ENCODE data around the gene ARR3. TPM values are rescaled to one million over a fixed set of nuclear protein-coding genes. Genes with fewer than 3 reads are reported as not detected.

Gene ARR3
- total and polyA plus RNA-seq, 2 donors (not counting 3 experiments of a cell fraction or from before 2014, with no cell fraction given) = not detected

- no peaks in the 10 kb centered on the region for H3K36me3 ChIP-seq (ENCODE audit: control insufficient read depth in 2 of 2, extremely low read depth in 1 of 2, insufficient read depth in 2 of 2, low read length in 2 of 2)
- H3K27ac ChIP-seq (ENCODE audit: insufficient read depth, low read depth, low read length) = no peak within 1 kb of the TSS
- DNase-seq (ENCODE audit: low read depth, low spot score) (no peak), FAIRE-seq (no peak)
- BruUV-seq (replicated peaks) = no TSS peak
- H3K9me1 ChIP-seq (replicated peaks; ENCODE audit: control insufficient read depth, extremely low read depth, insufficient read depth, low read length) = no peaks in the 10 kb centered on the region
- POLR2A ChIA-PET = no interaction called here
- H2AFZ ChIP-seq (ENCODE audit: low read depth, low read length) = no peak within 1 kb of the TSS
- H3K9ac ChIP-seq (replicated peaks; ENCODE audit: extremely low read depth, insufficient read depth, low read length) = no peak within 1 kb of the TSS
- no peaks in the 10 kb centered on the region for H3K9me3 ChIP-seq (replicated peaks; ENCODE audit: control insufficient read depth, insufficient read depth, low read length)
- CTCF ChIA-PET = interaction anchor here (2.2 kb wide), 1 partner anchor 127 kb away, joined by 6 read pairs; the partner anchor contains the start of gene IGBP1
- H3K4me2 ChIP-seq (ENCODE audit: insufficient read depth, low read length) = no peak within 1 kb of the TSS
- H3K27me3 ChIP-seq (ENCODE audit: control insufficient read depth in 2 of 2, insufficient read depth in 2 of 2, low read length in 2 of 2) = no peaks in the 10 kb centered on the region
- intact Hi-C loops (cut with micrococcal nuclease) = no loop called here
- dilution Hi-C loops (cut with MboI; ENCODE audit: extremely low pct_ligation_motif_present, low sequenced_read_pairs) = no loop called here
- no peaks in the 10 kb centered on the region for H3K79me2 ChIP-seq (ENCODE audit: control insufficient read depth, insufficient read depth, low read length)
- H3K4me1 ChIP-seq (ENCODE audit: control insufficient read depth, extremely low read depth, insufficient read depth, low read length) = no peaks in the 10 kb centered on the region
- H3K4me3 ChIP-seq (replicated peaks in 1 of 3; ENCODE audit: insufficient read depth in 1 of 3, low read depth in 1 of 3, low read length in 3 of 3) = no peak within 1 kb of the TSS
- no peak for TF ChIP-seq GATA2 (IDR thresholded peaks at IDR 0.05; ENCODE audit: insufficient read depth, insufficient read length, low read depth, low read length)
- no peak for TF ChIP-seq CTCF (IDR thresholded peaks at IDR 0.05; ENCODE audit: extremely low read depth in 1 of 2, insufficient read depth in 1 of 2, low read depth in 1 of 2, low read length in 2 of 2)
- TF ChIP-seq FOS (IDR thresholded peaks at IDR 0.05; ENCODE audit: borderline replicate concordance, insufficient read depth, low read length) = no peak
- no peak for TF ChIP-seq MYC (IDR thresholded peaks at IDR 0.05; ENCODE audit: low read depth, low read length)
- TF ChIP-seq POLR2AphosphoS5 (IDR thresholded peaks at IDR 0.05; ENCODE audit: insufficient read depth, low read depth, low read length) = no peak
- TF ChIP-seq MAX (IDR thresholded peaks at IDR 0.05; ENCODE audit: insufficient read depth, insufficient read length) = no peak
- TF ChIP-seq JUN (IDR thresholded peaks at IDR 0.05; ENCODE audit: borderline replicate concordance, insufficient read depth, insufficient read length, low read depth) = no peak
- no peak for TF ChIP-seq EZH2 (IDR thresholded peaks at IDR 0.05; ENCODE audit: borderline replicate concordance, low read depth, low read length, severe bottlenecking)
- no peak for TF ChIP-seq POLR2A (IDR thresholded peaks at IDR 0.05; ENCODE audit: low read depth, low read length)
- H4K20me1 ChIP-seq (replicated peaks; ENCODE audit: control insufficient read depth, extremely low read depth, insufficient read depth, low read length) = no peaks in the 10 kb centered on the region
These were observed 8.0 kb upstream of the ARR3 start, which contains the start of gene P2RY4 for GRCh38 chrX:70260104-70260503. Gene P2RY4, minus strand, starts transcription at chrX:70260204. Its CDS starts 580 bp downstream, at chrX:70259624.
